SIG-M5 treated with dmso at 0.1 percent for 504 hours (cell line): ENCODE measurements around the gene PDE4D.

Experiments used
- DNase-seq: peaks from one replicate; lab custom pipeline; 2025; ENCODE audit not compliant: unreplicated experiment; lab: John Stamatoyannopoulos, UW

The PDE4D gene

DNA sequence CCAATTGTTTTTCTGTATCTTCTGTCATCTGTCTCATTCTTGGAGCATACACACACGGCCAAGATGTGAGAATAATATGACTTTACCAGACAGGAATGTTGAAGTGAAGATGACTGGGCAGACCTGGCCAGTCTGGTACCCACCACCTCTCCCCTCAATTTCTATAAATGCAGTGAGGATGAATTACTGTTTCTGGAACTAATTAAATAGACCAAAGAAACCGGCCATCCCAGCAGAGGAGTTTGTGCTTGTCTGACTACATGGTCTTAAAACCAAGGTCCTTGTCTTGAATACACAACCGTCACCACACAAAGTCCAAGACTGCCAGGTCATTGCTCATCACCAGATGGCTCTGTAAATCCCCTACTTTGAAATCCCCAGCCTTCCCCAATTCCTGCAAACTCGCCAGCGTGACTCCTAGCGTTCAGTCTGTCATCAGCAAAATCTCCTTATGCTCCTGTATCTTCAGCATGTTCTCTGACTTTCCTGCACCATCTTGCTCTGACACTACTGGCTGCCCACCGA is 147.2 kb downstream of the PDE4D start:
- no peak for DNase-seq

DNA sequence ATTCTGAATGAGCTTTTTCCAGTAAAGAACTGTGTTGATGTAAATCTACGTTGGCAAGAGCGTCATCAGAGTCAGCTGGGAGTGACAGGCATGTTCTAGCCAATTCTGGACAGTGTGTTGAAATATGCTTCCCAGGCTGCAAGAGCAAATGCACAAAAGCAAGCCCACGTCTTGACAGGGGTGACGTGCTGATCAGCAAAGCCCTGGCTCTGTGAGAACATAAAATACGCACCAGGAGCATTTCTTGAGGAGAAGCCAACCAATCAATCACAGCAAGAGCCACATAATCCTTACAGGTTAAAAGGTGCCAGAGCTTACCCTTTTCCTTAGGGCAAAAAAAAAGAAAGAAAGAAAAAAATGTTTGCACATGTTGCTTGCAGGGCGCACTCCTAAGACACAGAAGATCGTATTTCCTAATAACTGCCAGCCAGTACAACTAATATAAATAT is 148.1 kb downstream of the PDE4D start:
- no peak for DNase-seq

GRCh38 chr5:59744531-59744992 is 149.0 kb downstream of the PDE4D start:
- DNase-seq, result no peak

DNA sequence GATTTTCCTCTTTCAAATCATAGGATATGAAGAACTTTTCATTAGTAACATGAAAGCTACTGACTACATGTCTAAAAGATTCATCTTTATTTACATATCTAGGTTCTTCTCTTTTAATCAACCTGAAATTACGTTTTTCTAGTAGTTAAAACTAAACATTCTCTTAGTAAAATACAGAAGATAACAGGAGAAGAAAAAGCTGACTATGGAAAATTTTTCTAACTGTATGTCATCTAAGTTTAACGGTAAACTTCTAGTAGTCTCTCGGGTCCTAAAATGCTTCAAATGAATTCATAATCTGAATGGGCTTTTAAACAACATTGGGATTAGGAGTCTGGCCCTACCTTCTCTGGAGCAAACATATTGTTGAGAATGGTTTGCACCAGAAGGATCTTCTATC is 151.9 kb downstream of the PDE4D start:
- no peak for DNase-seq

GRCh38 chr5:59738024-59738423 is 155.5 kb downstream of the PDE4D start:
- DNase-seq, result no peak

DNA sequence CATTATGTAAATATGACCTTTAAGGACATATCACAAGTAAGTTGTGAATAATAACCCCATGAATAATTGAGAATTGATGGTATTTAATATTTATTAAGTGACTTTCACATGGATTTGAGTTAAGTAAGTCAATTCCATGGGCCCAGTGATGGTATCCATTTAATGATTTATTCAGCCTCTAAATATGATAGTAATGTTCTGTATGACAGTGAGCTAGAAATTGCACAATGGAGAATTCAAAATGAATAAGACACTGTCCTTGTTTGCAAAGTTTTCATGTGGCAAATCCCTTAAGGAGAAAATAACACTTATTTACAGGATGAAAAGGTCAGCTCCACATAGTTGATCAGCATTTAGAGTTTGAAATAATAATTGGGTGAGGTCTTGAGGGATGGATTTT is 160.7 kb downstream of the PDE4D start:
- no peak for DNase-seq

- no peak for DNase-seq
Measured at GRCh38 chr5:59732301-59732700, 161.2 kb downstream of the PDE4D start.

GRCh38 chr5:59731809-59732208 is 161.7 kb downstream of the PDE4D start:
- no peak for DNase-seq

DNA sequence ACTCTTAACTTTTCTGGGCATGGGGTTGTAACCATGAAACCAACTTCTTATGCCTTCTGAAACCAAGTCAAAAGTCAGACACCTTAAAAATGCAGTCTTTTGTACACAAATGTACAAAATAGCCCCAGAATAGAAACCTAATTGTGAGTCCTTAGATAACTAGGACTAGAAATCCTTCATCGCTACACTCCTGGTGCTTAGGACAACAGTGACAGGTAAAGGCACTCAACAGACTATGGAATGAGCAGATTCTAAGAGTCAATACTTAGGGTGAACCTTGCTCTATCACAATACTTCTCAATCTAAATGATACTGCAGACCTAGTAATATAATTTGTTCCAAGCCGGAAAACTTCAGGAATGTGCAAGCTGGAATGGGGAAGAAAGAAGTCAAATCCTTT is 163.7 kb downstream of the PDE4D start:
- no peak for DNase-seq

- no peak for DNase-seq
Measured at GRCh38 chr5:59729357-59729756, 164.2 kb downstream of the PDE4D start.

DNA sequence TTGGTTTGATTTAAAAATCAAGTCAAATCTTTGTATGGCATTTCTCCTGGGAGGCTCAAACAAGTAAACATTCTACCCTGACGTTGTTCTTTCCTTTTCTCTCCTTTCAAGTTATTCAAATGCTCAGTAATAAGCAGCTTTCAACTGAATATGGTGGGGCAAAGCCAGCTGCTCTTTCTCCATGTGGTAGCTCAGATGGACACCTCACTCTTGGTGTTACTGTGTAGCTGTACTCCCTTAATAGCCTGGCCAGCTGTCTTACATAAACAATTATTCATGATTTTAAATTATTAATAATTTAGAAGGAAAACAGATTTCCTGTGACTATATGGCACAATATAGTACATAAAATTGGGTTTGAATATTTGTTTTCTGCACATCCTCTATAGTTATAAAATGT is 165.2 kb downstream of the PDE4D start:
- DNase-seq, result no peak

- DNase-seq, result no peak
Measured at GRCh38 chr5:59727186-59727585, 166.3 kb downstream of the PDE4D start.

DNA sequence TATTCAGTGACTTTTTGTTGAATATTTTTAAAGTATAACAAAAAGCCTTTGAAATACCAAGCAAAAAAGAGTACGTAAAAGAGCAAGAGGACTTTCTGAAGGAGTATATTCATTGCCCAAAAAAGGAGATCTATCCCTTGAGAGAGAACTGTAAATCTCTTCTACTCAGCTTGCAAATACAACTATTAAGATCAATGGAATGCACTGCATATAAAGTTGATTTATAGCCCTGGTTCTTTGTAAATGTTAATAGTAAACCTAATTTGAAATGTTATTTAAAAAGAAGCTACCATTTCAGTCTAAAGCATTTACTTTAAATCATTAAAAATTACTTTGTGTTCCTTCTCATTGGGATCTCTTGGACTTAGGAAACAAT is 168.1 kb downstream of the PDE4D start:
- no peak for DNase-seq

GRCh38 chr5:59724482-59725391 is 168.8 kb downstream of the PDE4D start:
- peak; percentile 43 for DNase-seq

- DNase-seq, result no peak
Measured at GRCh38 chr5:59722874-59723273, 170.7 kb downstream of the PDE4D start.

DNA sequence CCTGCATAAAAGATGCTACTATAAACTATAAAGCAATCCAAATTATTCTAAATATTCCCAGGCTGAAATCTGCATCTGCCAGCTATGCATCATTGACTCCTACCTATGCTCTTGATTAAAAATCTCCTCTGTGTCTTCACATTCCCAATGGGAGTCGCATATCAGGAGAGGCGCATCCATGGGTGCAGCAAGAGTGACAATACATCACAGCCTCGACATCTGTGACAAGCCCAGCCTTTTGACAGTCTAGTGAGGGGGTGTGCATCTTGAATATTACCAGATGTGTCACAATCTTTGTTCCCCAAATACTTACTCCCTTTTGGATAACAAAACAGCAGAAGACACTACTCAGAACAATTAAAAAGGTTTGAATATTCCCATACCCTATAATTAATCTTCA is 171.8 kb downstream of the PDE4D start:
- DNase-seq, result no peak

- no peak for DNase-seq
Measured at GRCh38 chr5:59720063-59720462, 173.5 kb downstream of the PDE4D start.

DNA sequence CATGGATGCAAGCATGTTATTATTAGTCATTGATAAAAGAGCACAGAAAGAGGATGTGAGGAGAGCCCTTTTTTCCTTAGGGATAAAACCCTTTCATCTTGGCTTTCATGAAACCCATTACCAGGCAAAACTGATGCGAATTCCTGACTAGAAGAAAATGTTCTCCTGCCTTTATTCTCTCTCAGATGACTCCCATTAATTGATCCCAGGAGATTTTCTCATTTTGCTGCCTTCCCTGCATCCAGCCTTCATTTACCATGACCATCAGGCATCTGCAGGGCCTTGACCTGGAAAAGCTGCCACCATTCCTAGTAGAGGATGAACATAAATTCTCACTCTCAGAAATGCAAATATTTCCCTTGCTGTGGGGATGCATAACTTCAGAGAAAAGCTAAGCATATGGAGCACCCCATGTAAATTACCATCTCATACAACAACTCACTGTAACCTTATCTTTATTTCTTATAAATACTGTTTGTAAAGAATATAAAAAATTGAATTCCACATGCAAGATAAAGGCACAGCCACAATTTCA is 176.5 kb downstream of the PDE4D start:
- DNase-seq, result no peak

GRCh38 chr5:59716029-59716428 is 177.5 kb downstream of the PDE4D start:
- DNase-seq, result no peak

GRCh38 chr5:59715228-59715627 is 178.3 kb downstream of the PDE4D start:
- no peak for DNase-seq

DNA sequence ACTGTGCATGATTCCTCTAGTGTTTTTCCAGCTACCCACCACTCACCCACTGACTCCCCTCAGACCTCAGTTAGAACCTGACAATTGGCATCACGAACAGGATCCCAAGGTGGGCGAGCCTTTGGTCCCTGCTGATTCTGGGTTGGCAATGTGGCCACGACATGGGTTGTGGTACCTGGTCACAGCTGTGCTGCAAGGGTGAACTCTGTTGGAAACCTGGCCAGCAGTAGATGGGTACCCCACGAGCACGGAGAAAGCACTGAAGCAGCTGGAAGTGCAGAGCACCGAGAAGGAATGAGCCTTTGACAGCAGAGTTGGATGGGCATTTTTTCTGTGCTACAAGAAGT is 180.1 kb downstream of the PDE4D start:
- DNase-seq, result no peak

- DNase-seq, result no peak
Measured at GRCh38 chr5:59712836-59713497, 180.6 kb downstream of the PDE4D start.
